Effector memory CD4-positive, alpha-beta T cell (primary cell): ENCODE measurements around the gene TENM4.
"Not testable (repeated sequence)": the region's sequence is repeated elsewhere in the genome, so short reads cannot be mapped to it uniquely, and the experiment has no call there.

Source experiments
- DNase-seq, 3 donors: peaks; one replicate each; pipeline ENCODE4 v3.0.0-alpha.2; 2020
- H3K27ac ChIP-seq: 2 replicates; pipeline ENCODE4 v1.7.0; 2013; ENCODE audit warnings: mild to moderate bottlenecking, low read length, moderate library complexity; ENCODE audit not compliant: insufficient read depth, poor library complexity, severe bottlenecking
- H3K27me3 ChIP-seq: replicated peaks from 2 replicates; pipeline ENCODE4 v1.7.0; 2013; ENCODE audit warnings: mild to moderate bottlenecking, low read length; ENCODE audit not compliant: insufficient read depth, control insufficient read depth, poor library complexity, severe bottlenecking
- H3K36me3 ChIP-seq: 2 replicates; pipeline ENCODE4 v1.7.0; 2013; ENCODE audit warnings: mild to moderate bottlenecking, low read length, moderate library complexity; ENCODE audit not compliant: control insufficient read depth, insufficient read depth
- H3K4me1 ChIP-seq: 2 replicates; pipeline ENCODE4 v1.7.0; 2013; ENCODE audit warnings: low read length, mild to moderate bottlenecking; ENCODE audit not compliant: control insufficient read depth, insufficient read depth, poor library complexity, severe bottlenecking
- H3K4me3 ChIP-seq: 2 replicates; pipeline ENCODE4 v1.7.0; 2013; ENCODE audit warnings: low read length, low read depth, mild to moderate bottlenecking; ENCODE audit not compliant: insufficient read depth, poor library complexity, severe bottlenecking
- H3K9me3 ChIP-seq: 2 replicates; pipeline ENCODE4 v1.7.0; 2013; ENCODE audit warnings: mild to moderate bottlenecking, low read length, moderate library complexity; ENCODE audit not compliant: control insufficient read depth

TENM4 gene

DNA sequence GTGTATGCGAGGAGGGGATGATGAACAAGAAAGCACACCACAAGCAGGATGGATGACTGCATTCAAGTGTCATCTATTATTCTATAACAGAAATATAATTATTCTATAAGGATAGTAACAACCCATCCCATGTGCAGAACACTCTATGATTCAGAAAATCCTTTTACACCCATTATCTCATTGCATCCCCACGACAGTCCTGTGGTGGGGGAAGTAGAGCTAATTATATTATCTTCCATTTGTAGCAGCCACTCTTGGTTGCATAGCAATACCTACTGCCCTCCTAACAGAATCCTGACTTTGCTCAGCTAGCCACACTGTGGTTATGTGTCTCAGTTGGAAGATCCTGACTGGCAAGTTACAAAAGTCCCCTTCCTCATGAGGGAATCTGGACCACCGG lies 459.7 kb downstream of the TENM4 start:
- Histone ChIP-seq H3K4me3 (no peak overlapping the region), H3K9me3 (no peaks in the 10 kb centered on the region), H3K36me3 (no peaks in the 10 kb centered on the region), H3K27me3 (no peaks in the 10 kb centered on the region), H3K27ac (no peak overlapping the region), H3K4me1 (no peaks in the 10 kb centered on the region)
- DNase-seq = no peak

DNA sequence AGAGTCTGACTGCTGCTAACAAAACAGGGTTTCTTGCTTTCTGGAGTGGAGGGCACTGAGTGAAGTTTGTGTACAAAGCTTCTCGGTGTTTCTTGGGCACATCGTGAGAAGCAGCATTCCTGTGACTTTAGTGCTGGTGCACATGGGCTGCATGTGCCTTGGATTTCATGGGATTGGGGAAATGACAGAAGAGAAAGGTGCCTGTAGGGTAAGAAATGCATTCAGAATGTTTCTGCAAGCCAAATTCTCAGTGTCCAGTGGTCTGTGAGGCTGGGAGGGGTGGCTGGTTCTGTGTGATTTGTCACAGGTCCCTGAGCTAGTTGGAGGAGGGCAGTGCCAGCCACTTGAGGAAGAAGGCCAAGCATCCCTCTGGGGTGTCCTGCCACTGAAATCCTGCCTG lies 462.0 kb downstream of the TENM4 start:
- H3K9me3 ChIP-seq = no peaks in the 10 kb centered on the region
- DNase-seq = no peak
- H3K4me3 ChIP-seq = no peak overlapping the region
- H3K27ac ChIP-seq = no peak overlapping the region
- H3K27me3 ChIP-seq = no peaks in the 10 kb centered on the region
- no peaks in the 10 kb centered on the region for H3K36me3 ChIP-seq
- H3K4me1 ChIP-seq = no peaks in the 10 kb centered on the region

DNA sequence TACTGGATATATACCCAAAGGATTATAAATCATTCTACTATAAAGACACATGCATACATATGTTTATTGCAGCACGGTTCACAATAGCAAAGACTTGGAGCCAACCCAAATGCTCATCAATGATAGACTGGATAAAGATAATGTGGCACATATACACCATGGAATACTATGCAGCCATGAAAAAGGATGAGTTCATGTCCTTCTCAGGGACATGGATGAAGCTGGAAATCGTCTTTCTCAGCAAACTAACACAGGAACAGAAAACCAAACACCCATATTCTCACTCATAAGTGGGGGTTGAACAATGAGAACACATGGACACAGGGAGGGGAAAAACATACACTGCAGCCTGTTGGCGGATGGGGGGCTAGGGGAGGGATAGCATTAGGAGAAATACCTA lies 463.0 kb downstream of the TENM4 start:
- DNase-seq, H3K36me3 ChIP-seq, H3K9me3 ChIP-seq, H3K27me3 ChIP-seq, H3K27ac ChIP-seq, H3K4me1 ChIP-seq, H3K4me3 ChIP-seq: not testable (repeated sequence)

DNA sequence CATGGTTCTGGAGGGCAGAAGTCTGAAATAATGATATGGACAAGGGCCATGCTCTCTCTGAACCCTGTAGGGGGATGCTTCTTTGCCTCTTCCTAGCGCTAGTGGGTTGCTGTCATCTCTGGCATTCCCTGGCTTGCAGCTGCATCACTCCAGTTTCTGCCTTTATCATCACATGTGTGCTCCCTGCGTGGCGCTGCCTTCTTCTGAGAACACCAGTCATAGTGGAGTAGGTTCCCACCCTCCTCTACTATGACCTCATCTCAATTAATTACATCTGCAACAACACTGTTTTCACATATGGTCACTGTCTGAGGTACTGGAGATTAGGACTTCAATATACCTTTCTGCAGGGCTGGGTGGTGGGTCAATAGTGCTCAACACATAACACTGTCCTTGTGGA lies 463.8 kb downstream of the TENM4 start:
- no peak overlapping the region for H3K4me3 ChIP-seq
- H3K27ac ChIP-seq = no peak overlapping the region
- H3K9me3 ChIP-seq = no peaks in the 10 kb centered on the region
- no peaks in the 10 kb centered on the region for H3K4me1 ChIP-seq
- no peak for DNase-seq
- H3K27me3 ChIP-seq = no peaks in the 10 kb centered on the region
- no peaks in the 10 kb centered on the region for H3K36me3 ChIP-seq

DNA sequence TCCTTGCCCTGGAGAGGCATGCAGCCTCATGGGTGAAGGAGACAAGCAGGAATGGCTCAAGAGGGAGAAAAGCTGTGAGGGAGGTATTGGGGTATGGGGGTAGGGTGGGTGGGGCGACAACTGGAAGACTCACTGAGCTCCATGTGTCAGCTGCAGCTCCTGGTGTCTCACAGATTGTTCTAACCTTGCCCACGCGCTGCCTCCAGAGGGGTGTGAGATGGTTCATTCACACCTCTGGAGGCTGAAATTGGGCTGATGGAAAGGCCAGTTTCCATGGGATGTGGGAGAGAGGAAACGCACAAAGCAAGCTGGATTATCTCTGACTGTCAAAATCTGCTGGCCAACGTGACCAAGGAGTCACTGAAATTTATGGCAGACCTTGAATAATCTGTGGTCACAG lies 465.7 kb downstream of the TENM4 start:
- no peaks in the 10 kb centered on the region for H3K4me1 ChIP-seq
- no peaks in the 10 kb centered on the region for H3K9me3 ChIP-seq
- H3K4me3 ChIP-seq = no peak overlapping the region
- DNase-seq = no peak
- H3K36me3 ChIP-seq = no peaks in the 10 kb centered on the region
- no peaks in the 10 kb centered on the region for H3K27me3 ChIP-seq
- no peak overlapping the region for H3K27ac ChIP-seq

DNA sequence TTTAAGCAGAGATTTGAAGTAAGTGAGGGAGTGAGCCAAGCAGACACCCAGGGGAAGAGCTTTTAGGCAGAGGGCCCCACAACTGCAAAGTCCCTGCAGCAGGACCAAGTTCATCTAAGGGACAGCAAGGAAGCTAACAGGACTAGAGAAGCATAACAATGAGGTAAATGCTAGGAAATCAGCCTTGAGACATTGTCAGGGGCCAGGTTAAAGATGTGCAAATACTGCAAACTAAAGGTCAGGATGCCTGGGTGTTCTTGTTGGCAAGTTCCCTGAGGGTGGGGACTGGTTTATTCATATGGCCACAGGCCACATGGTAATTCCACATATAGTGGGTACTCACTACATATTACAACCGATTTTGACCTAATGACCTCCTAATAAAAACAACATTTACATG lies 467.0 kb downstream of the TENM4 start:
- Histone ChIP-seq H3K9me3 (no peaks in the 10 kb centered on the region), H3K27me3 (no peaks in the 10 kb centered on the region), H3K36me3 (no peaks in the 10 kb centered on the region), H3K4me3 (no peak overlapping the region), H3K27ac (no peak overlapping the region), H3K4me1 (no peaks in the 10 kb centered on the region)
- no peak for DNase-seq

DNA sequence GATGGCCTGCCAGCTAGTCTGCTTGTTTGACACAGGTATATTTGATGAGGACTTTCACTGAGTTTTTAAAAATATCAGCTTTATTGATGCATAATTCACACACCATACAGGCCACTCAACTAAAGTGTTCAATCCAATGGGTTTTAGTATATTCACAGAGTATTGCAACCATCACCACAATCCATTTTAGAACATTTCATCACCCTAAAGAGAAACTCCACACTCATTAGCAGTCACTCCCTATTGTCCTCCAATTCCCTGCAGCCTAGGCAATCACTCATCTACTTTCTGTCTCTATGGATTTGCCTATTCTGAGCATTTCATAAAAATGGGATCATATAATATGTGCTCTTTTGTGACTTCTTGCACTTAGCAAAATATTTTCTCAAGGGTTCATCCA lies 468.2 kb downstream of the TENM4 start:
- H3K36me3 ChIP-seq = no peaks in the 10 kb centered on the region
- H3K27me3 ChIP-seq = no peaks in the 10 kb centered on the region
- no peak overlapping the region for H3K27ac ChIP-seq
- H3K4me1 ChIP-seq = no peaks in the 10 kb centered on the region
- H3K9me3 ChIP-seq = no peaks in the 10 kb centered on the region
- DNase-seq = no peak
- no peak overlapping the region for H3K4me3 ChIP-seq

DNA sequence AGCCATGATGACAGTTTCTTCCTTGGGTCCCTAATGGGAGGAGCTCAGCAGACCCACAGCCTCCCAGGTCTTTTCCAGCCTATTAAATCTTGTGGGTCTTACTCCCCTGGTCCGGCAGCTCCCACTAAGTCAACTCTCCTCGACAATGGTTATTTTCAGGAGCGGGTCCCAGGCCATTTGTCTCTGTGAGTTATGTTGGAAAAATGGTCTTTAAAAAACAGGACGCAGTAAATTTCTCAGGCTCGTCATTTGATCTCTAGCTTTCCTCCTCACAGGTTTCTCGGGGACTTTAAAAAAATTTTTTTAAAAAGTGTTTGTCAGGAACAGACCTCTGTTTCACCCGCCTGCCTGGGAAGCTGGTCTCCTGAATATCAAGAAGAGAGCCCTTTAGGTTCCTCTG lies 468.7 kb downstream of the TENM4 start:
- Histone ChIP-seq H3K27me3 (no peaks in the 10 kb centered on the region), H3K9me3 (no peaks in the 10 kb centered on the region), H3K36me3 (no peaks in the 10 kb centered on the region), H3K4me1 (no peaks in the 10 kb centered on the region), H3K4me3 (no peak overlapping the region), H3K27ac (no peak overlapping the region)
- DNase-seq = no peak

DNA sequence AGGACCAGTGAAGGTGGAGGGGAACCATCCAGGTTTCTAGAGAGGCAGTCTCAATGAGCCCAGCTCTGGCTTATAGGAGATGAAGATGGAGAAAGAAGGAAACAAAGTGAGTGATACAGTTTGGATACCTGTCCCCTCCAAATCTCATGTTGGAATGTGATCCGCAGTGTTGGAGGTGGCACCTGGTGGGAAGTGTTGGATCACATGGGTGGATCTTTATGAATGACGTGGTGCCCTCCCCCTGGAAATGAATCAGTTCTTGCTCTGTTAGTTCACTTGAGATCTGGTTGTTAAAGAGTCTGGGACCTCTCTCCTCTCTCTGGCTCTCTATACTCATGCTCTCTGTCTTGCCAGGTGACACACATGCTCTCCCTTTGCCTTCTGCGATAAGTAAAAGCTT lies 473.0 kb downstream of the TENM4 start:
- Histone ChIP-seq H3K36me3 (no peaks in the 10 kb centered on the region), H3K4me3 (no peak overlapping the region), H3K9me3 (no peaks in the 10 kb centered on the region), H3K27ac (no peak overlapping the region), H3K27me3 (peaks cover 4% of the 10 kb centered on the region), H3K4me1 (no peaks in the 10 kb centered on the region)
- DNase-seq = no peak

DNA sequence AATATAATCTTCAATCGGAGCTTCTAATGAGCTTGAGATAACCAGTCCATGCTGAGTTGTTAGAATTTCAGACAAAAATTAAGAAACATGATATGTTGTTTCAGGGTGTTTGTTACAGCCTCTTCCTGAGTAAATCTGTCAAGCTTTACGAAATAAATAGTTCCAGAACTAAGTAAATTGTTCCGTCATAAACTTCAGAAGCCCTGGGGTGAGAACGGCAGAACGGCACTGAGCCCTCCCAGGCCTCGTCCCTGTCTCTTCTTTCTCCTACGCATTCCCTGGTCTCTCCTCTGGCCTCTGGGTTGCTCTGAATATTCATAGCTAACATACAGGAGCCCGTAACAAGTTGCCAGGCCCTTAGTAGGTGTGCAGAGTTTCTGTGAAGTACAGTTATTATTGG lies 475.4 kb downstream of the TENM4 start:
- Histone ChIP-seq H3K36me3 (no peaks in the 10 kb centered on the region), H3K9me3 (no peaks in the 10 kb centered on the region), H3K4me1 (no peaks in the 10 kb centered on the region), H3K27ac (no peak overlapping the region), H3K27me3 (peaks cover 8% of the 10 kb centered on the region), H3K4me3 (no peak overlapping the region)
- no peak for DNase-seq
